HG03439 (cell line): ENCODE results near the gene DOK7.
"Not testable (repeated sequence)": the region's sequence is repeated elsewhere in the genome, so short reads cannot be mapped to it uniquely, and the experiment has no call there.

Source experiments
- ATAC-seq: cut with Tn5 transposase; IDR thresholded peaks from one replicate; pipeline ENCODE4 v1.9.1; 2021; ENCODE audit warnings: mild to moderate bottlenecking, moderate library complexity; ENCODE audit not compliant: unreplicated experiment

Gene DOK7

DNA sequence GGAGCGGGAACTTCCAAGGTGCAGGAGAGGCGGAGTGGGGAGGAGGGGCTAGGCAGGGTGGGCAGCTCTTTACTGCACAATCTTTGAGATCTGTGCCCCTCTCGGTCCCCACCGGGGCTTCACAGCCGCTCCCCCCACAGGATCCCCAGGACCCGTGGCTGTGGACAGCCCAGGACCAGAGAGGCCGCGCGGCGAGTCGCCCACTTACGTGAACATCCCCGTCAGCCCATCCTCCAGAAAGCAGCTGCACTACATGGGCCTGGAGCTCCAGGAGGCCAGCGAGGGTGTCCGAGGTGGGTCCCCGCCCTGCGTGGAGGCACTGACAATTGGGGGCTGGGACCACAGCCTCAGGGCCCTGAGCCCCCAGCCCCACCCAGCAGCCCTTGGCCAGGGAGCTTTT lies 37.0 kb downstream of the DOK7 start:
- ATAC-seq: no peak

DNA sequence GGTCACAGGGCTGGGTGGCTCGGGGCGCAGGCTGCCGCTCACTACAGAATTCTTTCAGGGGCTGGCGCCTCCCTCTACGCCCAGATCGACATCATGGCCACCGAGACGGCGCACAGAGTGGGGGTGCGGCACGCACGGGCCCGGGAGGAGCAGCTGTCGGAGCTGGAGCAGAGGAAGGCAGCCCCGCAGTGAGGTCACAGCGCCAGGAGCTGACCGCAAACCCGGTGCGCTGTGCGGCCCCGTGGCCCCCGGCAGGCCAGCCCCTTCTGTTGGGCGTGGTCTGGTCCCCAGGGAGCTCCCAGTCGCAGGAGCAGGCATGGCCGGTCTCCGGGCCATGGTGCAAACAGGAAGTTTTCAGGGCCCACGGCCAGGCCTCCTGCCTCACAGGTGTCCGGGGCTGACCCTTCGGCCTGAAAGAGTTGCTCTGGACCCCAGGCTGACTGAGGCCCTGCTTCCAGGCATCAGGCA lies 37.6 kb downstream of the DOK7 start:
- no peak for ATAC-seq

DNA sequence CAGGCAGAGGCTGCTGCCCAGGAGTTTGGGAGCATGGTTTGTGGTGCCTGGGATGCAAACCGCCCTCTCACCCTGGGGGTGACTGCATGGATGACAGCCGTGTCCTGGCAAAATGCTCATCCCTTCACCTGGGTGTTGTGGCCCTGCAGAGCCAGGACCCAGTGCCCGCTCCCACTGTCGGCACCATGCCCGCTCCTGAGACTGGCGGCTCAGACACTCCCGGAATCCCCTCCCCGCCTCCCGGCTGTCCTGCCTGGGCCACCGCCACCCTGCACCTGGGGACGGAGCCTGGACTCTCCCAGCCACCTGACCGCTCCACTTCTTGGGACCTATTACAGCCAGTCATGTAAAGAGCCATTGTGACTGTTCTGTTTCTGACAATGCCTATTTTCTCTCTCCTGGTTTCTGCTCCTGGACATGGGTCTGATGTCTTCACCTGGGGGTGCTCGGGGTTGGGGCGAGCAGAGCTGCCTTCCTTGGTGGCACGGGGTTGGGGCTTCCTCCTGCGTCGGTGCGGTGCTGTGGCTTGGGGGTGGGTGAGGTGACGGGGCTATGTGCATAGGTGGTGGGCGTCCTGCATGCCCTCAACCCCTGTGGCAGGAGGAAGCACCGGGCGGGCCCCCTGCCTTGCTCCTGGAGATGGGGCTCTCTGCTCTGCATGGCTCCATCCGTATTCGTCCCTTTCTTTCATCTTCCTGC lies 38.2 kb downstream of the DOK7 start:
- ATAC-seq: no peak

DNA sequence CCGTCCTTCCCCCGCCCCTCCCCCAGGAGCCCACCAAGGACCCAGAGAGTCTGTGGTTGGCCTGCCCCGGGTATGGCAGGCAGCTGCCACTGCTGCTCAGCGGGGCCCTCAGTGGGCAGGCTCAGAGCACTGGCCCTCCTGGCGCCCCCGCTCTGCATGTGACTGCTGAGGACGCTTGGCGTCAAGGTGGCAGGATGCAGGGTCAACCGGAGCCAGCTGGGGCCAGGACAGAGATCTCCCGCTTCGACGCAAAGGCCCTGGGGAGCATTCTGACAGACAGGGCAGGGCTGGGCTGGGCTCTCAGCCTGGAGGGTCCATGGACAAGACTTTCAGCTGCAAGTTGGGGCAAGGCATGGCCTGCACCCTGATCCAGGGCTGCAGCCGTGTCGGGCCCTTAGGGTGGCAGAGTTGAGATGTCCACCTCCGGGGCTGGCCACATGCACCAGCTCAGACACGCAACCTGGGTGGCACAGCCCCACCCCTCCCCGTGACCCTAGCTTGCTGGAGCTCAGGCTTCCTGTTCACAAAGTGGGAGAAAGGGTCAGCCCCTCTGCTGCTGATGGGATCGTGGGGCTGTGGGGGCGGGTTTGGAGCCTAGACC lies 38.8 kb downstream of the DOK7 start:
- no peak for ATAC-seq

DNA sequence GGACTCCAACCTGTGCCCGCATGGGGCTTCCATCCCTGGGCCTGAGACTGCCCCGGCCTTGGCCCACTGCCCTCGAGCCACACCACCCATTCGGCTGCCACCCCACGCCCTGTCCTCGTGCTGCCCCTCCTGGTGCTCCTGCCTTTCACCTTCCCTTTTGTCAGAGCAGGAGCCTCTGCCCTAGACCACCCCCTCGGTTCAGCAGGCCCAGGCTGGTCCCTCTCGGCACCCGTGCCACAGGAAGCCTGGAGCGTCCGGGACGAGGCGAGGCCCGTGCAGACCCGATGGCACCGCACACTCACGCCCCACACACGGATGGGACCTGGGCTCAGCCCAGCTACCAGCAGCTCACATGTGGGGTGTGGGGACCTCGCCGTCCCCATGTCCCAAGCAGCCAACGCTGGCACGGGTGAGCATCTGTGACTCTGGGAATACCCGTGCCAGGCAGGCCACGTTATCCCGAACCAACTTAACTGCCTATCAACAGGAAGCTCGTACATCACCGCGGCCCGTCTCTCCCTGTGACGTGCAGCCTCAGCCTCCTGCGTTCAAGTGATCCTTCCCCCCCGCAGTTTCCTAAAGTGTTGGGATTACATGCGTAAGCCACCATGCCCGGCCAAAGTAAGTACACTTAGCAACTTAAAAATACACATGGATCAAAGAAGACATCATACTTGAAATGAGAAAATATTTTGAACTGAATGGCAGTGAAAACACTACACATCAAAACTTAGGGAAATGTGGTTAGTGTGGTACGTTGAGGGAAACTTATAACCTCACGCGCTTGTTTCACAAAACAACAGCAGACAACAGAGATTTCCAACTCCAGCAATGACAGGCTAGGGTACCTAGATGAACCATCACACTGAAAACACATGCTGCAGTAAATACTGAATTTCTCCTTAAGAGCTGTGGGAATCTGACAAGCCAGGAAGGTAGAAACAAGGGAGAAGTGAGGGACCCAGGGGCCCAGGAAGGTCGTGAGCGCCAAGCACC lies 40.1 kb downstream of the DOK7 start:
- no peak for ATAC-seq

DNA sequence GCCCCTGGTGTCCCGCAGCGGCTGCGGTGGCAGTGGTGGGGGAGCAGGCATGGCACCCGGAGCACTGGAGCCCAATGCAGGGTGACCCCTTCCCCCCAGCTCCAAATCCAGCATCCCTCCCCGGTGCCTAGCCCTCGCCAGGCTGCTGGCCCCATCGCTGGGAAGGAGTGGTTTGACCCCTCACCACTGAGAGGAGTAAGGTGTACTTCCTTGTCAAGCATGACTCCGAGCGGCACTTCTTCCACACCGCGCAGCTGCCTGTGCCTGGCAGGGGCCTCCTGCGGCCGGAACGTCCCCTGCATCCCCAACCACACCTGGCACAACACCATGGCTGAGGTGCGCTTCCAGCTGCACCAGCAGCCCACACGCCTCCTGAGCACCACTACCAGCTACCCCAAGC lies 42.1 kb downstream of the DOK7 start:
- no peak for ATAC-seq

DNA sequence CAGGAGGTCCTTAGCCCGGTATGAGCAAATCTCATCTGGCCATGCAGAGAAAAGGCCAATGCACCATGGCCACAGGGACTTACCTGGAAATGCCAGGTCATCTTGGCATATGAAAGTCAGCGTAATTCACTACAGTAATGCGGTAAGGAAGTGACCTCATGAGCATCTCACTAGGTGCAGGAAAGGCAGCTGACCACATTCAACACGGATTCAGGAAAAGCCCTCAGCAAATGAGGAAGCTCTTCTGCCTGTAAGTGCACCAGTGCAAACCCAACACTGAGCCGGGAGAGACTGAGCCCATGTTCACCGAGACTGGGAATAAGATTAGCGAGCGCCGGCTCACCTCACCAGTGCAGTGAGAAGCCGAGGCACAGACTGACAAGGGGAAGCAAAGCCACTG lies 45.4 kb downstream of the DOK7 start:
- no peak for ATAC-seq

DNA sequence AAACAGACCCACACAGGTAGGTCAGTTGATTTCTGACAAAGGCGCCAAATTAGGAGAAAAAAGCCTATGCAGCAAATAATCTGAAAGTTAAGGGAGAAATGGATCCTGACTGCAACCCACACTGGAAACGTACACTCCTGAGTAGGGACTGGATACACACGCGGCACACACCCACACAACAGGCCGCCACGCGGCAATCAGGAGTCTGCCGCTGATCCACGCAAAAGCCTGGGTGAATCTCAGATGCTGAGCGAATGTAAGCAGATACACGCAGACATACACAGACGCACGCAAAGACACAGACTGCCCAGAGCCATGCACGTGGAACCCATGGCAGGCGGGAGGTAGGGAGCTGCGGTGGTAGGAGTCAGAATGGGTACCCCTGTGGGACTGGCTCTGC lies 47.4 kb downstream of the DOK7 start:
- no peak for ATAC-seq

DNA sequence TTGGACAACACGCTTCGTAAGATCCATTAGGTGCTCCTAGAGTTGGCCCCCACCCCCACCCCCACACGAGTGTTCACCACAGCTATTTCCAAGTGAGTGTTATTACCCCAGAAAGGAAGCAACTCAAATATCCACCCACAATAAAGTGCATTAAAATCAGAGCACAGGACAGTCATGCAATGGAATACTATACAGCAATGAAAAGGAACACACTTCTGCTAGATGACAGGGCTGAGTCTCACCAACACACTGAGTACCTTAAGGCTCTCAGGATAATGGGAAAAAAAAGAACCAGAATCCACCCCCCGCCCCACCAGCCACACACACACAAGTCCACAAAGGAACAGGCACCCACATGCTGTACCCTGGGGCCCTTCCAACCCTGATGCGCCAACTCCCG lies 48.1 kb downstream of the DOK7 start:
- ATAC-seq: no peak

DNA sequence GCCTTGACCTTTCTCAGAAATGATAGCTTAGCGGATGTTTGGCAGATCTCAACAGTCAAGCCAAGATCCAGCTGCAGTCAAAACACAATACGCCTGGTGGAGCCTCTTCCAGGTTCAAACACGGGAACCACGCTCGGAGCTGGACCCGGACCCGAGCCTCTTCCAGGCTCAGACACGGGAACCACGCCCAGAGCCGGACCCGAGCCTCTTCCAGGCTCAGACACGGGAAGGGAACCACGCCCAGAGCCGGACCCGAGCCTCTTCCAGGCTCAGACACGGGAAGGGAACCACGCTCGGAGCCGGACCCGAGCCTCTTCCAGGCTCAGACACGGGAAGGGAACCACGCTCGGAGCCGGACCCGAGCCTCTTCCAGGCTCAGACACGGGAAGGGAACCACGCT lies 48.5 kb downstream of the DOK7 start:
- ATAC-seq: not testable (repeated sequence)

DNA sequence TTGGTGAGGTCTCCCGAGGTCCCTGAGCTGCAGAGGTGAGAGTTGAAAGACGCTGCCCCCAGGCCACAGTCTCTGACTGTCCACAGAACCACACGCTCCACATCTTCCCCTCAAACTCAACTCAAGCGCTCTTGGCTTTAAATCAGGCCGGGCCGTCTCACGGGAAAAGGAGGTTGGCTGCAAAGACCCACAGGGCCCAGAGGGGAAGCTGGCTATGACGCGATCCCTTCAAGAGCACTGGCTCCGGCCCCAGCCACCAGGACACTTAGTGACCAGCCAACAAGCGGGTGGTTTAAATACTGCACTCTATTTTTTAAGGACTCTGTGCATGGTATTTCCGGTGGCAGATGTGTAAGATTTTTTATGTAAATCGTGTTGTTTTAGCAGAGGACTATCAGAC lies 49.2 kb downstream of the DOK7 start:
- ATAC-seq: no peak

DNA sequence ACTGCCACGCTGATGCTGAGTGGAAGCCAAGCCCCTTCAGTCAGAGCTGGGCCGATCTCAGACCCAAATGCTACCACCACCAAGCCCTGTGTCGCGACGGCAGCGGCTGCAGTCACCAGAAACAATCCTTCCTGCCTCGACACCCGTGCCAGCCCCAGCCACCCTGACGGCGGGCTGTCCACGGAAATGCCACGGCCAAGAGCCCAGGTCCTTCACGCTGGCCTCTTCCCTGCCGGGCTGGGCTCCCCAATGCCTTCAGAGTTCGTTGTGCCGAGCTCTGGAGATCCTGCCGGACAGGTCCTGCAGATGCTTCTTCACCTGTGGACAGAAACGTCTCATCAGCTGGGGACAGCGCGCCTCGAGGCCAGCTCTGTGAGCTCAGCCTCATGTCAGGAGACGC lies 49.6 kb downstream of the DOK7 start:
- ATAC-seq: no peak

DNA sequence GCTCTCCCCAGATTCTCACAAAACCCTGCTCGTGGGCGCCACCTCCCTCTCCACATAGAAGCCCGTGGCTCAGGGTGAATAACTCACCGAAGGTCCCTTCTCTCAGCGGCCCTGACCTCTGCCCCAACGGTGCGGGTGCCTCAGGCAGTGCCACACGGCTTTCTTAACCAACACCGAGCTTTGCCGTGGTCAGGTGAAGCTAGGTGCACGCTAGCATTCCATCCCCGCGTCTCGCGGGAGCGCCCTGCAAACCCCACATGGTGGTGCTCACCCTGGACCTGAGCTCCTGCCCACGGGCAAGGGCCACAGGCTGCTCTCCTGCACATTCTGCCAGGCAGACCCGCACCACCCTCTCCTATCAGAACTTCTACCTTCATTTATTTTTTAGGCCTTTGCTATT lies 50.7 kb downstream of the DOK7 start:
- no peak for ATAC-seq

DNA sequence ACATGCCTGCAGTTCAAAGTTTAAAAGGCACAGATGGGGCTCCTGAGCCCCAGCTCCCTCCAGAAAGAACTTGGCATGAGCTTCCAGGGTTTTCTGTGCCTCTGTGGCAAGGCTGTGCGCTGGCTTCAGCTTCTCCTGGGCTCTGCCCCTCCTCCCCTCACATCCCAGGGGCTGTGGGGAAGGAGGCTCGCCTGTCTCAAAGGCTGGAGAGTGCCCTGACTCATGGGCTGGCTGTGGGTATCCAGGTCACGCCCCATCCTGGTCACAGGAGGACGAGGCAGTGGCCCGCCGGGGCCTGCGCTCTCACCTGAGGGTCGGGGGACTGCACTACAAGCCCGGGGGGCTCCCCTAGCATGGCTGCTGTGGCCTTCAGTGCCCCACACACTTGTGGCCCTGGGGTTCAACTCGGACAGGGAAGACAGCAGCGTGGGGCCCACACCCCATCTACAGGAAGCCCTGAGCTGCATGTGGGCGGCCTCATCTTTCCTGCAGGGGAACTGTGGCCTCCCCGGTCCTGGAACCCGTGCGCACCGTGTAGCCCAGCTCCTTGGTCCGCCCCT lies 51.2 kb downstream of the DOK7 start:
- ATAC-seq: no peak

DNA sequence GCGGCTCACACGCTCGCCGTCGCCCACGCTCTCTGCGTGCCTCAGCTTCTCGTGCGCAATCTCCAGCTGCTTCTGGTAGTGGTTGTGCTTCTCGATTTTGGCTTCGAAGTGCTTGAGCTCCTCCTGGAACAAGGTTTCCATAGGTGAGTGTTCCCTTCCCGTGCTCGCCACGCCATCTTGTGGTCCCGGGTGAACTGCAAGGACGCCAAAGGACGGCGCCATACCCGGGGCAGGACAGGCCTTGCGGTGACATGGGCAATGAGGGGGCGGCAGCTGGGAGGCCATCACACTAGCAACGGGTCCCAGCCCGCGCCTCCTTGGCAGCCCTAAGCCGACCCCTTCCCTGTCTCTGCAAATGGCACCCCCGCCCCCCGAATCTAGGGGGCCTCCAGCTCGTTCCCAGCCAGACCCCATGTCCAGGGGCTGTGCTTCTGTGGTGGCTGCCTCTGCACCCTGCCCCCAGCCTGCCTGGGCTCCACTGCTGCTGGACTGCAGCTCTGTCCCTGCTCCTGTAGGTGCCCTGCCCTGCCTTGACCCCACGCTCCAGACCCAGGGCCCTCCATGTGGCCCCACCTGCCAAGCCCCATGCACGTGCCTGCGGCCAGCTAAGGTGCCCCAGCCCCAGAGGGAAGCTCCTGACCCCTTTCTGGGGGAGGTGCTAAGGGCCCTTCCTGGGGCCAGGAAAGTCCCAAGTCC lies 51.8 kb downstream of the DOK7 start:
- no peak for ATAC-seq

DNA sequence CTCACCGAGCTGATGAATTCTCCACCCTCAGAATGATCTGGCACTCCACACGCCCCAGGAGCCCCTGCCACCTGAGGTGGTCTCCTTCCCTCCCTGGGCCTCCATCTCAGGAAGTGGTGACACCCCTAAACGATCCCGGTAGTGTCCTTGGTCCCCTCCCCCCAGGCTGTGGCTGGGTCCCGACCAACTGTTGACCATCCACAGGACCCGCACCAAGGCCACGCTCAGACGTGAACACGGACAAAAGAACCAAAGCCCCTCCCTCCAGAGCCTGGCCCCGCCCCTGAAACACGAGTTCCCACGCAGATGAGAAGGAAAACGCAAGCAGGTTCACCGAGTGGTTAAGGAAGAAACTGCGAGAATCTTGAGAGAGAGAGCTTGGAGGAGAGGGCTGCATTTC lies 52.5 kb downstream of the DOK7 start:
- ATAC-seq: no peak

DNA sequence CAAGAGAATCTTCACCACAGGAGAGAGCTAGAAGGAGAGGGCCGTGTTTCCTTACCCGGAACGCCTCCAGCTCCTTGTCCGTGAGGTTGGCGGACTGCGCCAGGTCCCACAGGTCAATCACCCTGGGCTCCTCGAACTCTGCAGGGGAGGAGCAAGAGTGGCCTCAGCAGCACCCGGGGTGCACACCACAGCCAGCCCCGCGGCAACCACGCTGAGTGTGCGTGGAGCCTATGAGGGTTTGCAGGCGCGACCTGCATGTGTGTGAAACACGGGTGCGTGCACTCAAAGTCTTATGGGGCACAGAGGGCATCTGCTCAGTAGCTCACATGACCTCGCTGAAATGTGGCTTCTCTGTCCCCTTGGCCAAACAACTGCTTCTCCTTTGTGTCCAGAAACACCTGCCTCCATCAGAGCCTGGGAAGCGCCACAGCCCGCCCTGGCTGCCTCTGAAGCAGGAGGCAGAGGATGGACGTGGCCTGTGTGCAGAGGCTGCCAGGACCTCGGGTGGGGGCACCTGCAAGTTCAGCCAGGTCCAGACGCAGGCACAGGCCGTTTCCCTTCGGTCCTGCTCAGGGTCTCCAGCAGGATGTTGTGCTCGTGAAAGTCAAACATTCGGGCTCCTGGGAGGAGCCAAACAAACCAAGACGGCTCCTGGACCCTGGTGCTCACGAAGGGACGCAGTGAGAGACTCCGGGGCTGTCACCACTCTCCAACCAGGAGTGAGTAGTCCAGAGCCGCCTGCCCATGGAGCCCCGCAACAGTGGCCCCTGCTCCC lies 53.1 kb downstream of the DOK7 start:
- ATAC-seq: no peak

DNA sequence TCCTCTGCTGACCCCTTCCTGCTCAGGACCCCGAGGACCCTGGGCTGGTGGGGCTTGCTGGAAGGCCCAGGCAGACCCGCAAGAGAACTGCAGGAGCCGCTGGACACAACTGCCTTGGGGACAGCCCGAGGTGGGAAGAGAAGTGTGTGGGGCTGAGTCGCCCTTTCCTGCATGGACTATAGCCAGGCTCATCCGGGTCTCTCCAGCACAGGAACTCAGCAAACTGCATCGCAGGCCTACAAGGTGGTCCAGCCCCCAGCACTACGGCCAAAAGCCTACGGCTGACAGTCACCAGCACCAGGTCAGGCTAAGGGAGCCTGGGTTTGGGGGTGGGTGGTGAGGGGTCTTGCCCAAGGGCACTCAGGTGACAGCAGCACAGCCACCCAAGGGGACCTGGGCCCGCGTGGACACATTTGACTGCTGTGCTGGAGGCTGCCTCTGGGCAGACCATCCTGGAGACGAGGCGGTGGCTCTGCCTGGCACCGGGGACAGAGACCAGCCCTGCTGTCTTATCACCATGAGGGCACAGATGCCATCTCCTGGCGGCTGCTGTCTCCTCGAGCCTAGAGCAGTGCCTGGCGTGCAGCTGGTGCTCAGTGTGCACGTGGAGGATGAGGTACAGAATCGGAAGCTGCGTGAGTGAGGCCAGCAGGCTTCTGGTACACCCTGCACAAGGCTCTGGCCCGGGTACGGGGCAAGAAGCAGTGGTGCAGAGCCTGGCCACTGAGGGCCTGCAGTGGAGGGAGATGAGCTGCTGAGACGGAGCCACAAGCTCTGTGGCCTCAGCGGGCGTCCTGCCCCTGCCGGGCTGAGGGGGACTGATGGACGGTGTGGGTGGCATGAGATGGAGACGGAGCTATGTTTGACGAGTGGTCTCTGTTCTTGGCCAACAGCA lies 54.0 kb downstream of the DOK7 start:
- ATAC-seq: no peak
